Measurements from ENCODE around the gene SYT17. TPM values are rescaled to one million over a fixed set of nuclear protein-coding genes. Genes with fewer than 3 reads are reported as not detected.
"Not testable (repeated sequence)": the region's sequence is repeated elsewhere in the genome, so short reads cannot be mapped to it uniquely, and the experiment has no call there.

Gene SYT17
- total RNA-seq, 1 donor from 2014 or later, result 3.1 TPM

DNA sequence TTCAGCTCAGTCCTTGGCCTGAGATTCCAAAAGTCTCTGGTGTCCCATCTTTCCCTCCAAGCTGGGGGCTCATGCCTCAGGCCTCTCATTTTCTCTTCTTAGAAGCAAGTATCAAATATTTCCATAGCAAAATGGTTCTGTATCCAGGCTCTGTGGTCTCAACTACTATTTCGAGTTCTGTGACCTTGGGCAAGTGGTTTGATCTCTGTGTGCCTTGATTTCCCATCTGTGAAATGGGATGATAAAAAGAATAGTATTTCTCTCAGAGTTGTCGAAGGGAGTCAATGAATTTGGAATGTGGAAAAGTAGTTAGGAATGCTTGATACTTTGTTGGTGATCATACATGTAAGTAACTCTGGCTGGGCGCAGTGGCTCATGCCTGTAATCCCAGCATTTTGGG, 6.4 kb downstream of the SYT17 start:
- DNase-seq, result no peak

DNA sequence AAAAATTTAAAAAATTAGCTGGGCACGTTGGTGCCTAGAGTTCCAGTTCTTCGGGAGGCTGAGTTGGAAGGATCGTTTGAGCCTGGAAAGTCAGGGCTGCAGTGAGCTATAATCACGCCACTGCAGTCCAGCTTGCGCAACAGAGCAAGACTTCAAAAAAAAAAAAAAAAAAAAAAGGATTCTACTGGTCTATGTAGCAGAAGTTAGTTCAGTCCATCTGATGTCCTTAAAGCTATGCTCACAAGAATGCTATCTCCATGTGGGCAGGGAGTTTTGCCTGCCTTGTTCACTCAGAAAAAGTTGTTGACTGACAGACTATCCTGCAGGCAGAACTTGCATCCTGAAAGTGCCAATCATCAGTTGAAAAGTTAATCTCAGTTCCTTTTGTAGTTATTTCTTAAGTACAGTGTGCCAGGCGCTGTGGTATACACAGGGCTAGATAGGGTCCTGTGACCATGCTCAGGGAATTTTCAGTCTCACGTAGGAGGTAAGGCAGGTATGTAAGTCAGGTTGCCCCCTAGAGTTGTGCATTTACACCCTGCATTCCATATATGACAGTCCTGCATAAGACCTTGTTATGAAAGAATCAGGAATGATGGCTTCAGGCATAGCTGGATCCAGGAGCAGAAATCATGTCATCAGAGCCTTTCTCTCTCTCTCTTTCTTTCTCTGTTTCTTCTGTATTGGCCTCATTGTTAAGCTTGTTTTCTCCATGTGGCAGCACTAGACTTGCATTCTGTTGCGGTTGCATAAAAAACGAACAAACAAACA, 7.6 kb downstream of the SYT17 start:
- no peak for DNase-seq

DNA sequence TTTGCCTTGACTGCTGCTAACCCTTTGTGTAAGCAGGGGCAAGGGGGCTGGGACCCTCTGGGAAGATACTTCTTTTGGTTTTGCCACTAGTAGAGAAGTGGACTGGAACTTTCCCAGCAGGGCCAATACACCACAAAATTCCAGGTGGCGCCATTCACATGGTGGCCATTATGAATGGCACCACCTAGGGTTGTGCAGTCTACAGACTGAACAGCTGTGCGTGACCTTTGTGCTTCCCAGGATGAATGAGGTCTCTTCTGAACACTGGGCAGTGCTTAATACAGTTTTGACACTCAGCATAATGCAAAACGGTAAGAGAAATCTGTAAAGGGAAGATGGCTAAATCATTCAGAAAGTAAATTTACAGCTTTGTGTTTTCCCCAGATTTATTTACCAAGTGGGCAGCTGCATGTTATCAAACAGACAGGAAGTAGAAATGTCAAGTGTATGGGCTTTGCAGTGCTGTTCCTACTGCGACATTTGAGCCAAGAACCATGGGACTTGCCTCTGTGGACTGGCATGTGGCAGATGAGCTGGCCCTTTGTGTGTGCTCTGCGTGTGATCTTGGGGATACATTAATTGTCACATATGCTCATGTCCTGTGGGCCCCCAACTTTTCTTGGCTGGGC, 9.2 kb downstream of the SYT17 start:
- no peak for DNase-seq

DNA sequence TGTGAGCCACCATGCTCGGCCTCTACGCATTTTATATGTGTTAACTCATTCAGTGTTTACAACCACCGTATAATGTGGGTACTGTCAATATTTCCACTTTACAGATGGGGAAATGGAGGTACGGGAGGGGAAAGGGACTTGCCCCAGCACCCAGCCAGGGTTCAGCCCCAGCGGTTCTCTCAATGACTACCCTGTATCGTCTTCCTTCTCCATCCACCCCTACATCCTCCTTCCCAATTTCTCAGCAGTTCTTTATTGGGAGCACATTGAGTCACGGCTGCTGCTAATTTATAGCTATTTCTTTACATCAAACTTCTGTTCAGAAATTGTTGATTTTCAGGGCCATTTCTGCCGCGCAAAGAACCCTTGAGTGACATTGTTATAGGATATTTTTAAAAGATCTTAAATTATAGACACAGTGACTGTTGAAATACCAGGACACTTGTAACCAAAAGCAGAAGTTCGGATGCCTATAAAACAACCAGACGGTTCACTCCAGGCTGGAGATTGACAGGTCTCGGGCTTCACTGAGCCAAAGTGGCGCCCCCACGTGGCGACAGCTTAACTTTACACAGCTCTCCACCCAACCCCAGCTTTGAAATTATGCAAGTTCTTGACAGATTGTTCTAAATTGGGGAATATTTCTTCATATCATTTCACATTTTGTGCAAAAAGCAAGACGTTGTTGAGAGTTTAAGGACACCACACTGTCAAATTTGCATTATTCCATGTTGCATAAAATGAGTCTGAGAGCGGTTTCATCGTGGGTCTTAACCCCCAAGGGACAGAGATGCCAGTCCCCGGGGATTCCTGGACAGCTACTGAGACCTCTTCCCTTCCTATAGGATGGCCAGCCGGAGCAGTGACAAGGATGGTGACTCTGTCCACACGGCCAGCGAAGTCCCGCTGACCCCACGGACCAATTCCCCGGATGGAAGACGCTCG, 11.8 kb downstream of the SYT17 start:
- DNase-seq, result peak; percentile 45

DNA sequence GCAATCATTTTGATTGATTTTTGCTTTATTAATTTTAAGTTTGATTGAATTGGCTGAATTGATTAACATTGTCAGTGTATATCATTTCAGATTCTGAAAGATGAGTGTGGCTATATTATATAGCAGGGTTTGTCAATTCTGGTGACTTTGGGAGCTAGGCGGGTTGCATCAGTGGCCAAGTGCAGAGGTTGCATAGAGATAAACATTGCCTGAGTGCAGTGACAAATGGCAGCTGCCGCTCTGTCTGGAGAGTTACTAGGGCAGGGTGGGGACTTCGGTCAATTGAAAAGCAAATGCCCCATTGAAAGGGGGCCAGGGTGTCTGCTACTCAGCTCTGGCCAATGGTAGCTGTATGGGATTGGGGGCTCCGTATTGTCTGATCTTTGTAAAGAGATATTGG, 12.7 kb downstream of the SYT17 start:
- no peak for DNase-seq

DNA sequence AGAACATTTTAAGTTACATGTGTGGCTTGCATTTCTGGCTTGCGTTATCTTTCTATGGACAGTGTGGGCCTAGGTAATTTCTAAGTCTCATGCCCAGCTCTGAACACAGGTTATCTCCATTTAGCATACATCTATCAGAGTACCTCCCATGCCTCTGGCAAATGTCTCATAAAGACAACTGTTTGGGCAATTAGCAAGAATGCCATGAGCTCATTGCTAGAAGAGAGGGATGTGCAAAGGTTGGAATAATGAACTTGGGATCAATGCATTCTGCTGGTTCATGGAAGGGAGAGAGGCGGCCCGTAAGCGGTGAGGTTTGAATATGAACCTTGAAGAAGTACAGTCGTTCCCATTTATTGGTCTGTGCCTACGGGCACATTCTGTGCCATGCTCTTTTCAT, 14.4 kb downstream of the SYT17 start:
- no peak for DNase-seq

DNA sequence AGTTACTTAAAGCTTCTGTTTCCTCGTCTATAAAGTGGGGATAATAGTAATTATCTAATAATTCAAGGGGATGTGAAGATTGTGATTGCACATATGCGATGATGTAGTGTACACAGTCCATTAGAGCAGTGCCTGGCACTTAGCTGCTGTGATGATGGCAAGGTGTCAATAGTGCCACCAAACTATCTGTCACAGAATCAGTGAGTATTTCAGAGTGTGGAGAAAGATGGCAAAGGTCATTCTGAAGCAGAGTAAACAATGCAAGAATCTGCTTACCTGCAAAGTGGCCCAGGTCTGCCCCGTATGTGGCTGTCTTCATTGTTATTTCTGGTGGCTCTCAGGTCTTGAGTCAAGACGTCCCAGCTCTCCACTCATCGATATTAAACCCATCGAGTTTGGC, 15.1 kb downstream of the SYT17 start:
- DNase-seq, result no peak

DNA sequence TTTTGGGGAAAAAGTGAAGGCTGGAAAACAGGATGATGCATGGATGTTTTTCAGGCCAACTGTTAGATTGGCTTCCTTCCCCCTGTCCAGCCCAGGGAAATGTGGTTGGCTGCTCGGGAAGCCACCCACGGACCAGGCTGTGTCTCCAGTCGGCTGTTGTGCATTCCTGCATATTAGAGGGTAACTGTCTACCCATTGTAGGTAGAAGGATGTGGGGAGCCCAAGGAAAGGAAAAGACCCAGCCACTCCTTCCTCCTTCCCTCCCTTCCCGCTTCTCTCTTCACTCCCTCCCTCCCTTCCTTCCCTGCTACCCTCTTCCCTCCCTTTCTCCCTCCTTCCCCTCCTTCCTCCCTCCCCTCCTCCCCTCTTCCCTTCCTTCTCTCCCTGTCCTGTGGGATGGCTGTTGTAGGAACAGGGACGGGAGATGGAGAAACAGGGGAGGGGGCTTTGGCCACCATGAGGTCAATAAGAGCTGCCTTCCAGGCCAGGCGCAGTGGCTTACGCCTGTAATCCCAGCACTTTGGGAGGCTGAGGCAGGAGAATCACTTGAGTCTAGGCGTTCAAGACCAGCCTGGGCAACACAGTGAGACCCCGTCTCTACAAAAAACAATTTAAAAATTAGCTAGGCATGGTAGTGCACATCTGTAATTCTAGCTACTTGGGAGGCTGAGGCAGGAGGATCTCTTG, 16.9 kb downstream of the SYT17 start:
- no peak for DNase-seq

DNA sequence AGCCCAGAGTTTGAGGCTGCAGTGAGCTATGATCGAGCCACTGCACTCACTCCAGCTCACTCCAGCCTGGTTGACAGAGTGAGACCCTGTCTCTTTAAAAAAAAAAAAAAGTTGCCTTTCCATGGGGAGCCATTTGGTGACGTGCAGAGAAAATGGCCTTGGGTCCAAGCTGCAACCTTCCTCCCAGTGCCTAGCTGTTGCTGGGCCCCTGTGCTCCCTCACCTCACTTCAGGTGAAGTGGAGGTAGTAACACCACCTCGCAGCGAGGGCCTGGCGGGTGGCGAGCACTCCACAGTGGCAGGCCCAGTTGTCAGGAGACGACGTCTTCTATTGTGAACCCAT, 17.4 kb downstream of the SYT17 start:
- no peak for DNase-seq

DNA sequence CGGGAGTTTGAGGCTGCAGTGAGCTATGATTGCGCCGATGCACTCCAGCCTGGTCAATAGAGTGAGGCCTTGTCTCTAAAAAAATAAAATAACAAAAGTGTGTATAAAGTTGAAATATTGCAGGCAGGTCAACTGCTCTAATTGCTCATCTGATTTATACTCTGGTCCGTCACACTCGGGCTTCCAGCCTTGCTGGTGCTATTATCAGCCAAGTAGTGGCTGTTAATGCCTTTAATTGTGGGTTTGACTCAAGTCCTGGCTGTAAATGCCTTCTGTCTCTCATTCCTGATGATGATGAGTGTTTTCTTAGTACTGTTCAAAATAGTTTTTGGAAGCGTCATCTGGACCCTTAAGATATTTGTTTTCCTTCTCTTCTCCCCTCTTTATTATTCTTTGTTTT, 18.4 kb downstream of the SYT17 start:
- no peak for DNase-seq

DNA sequence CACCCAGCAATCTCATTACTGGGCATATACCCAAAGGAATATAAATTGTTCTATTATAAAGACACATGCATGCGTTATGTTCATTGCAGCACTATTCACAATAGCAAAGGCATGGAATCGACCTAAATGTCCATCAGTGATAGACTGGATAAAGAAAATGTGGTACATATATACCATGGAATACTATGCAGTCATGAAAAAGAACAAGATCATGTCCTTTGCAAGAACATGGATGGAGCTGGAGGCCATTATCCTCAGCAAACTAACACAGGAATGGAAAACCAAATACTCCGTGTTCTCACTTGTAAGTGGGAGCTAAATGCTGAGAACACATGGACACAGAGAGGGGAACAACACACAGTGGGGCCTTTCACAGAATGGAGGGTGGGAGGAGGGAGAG, 19.9 kb downstream of the SYT17 start:
- DNase-seq, result not testable (repeated sequence)

DNA sequence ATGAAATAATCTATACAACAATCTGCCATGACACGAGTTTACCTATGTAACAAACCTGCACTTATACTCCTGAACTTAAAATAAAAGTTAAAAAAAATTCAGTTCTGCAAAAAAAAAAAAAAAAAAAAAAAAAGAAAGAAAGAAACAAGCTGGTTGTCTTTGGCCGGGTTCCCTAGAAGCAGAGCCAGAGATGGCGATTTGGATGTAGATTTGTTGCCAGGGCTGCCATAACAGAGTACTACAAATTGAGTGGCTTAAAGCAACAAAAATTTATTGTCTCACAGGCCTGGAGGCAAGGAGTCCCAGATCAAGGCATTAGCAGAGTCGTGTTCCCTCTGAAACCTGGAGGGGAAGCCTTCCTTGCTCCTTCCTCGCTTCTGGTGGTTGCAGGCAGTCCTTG, 20.4 kb downstream of the SYT17 start:
- DNase-seq, result no peak

DNA sequence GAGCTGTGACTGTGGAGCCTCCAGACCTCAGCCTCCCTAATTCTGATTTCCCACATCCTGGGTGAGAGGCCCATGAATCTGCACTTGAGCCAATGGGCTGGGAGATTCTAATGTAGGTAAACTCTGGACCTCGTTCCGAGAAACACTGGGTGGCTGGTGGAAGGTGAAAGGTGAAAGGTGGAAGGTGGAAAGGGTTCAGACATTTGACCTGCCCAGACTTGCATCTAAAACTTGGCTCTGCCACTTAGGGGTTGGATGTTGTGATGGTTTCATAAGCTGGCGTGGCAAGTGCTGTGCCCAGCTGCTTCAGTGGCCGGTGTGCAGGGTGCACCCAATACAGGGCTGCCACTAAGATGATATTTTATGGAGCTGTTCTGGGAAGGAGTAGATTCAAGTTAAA, 24.8 kb downstream of the SYT17 start:
- DNase-seq, result no peak

DNA sequence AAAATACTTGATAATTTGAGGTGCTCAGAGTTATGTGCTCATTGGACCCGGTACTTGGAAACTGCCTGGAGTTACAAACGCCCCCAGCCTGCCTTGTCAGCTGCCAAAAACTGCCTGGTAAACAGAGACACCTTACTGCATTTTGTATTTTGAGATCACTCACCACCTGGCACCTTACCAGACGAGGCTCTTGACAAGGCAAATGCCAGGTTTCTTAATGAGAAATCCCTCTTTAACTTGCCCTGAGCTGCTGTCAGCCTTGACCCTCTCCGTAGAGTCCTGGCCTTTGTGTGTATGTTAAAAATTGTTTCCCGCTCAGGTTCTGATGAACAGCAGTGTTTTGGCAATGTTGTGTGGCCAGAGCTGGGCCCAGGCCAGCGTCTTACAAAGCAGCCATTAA, 28.8 kb downstream of the SYT17 start:
- DNase-seq, result no peak

DNA sequence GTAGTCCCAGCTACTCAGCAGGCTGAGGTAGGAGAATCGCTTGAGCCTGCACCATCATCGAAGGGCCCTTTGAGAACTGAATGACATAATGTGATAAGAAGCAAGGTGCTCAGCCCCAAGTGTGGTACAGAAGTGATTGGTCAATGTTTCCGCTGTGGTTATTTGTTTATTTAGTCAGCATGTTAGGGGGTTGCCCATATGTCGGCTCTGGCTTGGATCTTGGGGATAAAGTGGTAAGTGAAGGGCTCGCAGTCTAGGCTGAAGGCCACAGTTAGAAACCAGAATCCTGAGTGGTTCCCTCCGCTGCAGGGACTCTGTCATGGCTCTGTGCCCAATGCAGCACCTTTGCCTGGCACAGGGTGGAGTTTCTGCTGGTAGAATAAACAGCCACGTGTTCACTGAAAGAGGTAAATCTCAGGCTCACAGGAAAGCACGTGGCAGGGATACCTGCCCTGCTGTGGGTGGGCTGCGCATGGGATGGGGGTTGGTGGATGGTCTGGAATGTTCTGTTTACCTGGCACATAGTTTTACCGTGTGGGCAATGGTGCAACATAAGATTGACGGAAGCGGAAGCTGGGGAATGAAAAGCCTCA, 35.4 kb downstream of the SYT17 start:
- no peak for DNase-seq

DNA sequence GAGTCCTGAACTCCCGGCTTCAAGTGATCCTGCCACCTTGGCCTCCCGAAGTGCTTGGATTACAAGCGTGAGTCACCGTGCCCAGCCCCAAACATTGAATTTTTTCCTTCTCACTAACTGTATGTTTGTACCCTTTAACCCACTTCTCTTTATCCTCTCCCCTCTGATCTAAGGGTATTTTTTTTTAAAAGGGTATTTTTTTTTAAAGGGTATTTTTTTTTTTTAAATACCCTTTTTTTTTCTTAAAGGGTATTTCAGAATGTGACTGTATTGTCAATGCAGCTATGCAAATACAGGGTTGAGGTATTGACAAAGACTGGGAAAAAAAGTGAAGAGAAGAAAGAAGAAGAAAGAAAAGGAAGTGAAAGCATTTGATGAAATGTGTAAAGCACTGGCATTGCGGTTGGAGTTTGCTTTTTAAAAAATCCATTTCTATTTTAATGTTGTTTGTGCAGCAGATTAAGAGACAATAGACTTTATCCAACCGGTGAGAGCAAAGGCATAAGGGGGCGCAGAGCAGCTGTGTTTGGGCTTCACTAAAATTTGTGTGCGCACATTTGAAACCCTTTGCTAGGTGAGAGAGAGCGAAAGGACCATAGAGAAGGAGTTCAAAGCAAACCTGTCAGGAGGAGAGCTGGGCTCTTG, 42.4 kb downstream of the SYT17 start:
- no peak for DNase-seq

DNA sequence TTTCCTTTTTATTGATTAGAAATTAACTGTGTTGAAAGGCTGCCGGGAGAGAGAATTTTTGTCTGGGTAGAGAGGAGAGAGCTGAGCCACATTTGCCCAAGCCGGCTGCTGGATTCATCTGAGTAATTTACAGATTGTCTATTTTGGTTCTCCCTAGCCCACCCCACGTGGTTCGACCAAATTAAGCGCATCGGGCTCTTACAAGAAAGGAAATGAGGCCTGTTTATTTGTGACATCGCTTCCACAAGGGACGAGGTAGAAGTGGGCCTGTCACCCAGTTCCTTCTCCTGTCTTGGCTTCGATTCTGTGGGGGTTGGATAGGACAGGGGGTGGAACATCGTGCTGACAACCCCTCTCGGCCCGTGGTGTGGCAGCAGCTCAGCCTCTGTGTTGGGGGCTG, 42.9 kb downstream of the SYT17 start:
- no peak for DNase-seq

DNA sequence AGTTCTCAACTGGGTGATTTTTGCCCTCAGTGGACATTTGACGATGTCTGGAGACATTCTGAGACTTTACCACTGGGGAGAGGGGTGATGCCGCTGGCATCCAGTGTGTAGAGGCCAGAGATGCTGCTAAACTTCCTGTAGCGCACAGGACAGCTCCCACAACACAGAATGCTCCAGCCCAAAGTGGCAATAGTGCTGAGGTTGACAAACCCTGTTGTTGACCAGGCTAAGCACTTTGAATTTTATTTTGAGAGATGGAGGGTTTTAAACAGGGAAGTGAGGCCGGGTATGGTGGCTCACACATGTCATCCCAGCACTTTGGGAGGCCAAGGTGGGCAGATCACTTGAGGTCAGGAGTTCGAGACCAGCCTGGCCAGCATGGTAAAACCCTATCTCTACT, 44.0 kb downstream of the SYT17 start:
- DNase-seq, result no peak

DNA sequence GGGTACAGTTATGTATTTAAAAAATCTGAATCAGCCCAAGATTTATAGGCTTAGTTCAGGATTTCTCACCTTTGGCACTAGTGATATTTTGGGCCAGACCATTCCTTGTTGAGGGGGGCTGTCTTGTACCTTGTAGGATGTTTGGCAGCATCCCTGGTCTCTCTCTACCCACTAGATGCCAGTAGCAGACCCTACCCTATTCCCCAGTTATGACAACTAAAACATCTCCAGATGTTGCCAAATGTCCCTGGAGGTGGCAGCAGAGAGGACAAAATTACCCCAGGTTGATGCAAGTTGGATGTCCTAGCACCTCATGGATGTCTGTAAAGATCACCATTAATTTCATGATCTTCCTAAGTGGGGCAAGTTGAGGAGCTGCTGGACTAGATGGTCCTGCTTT, 45.8 kb downstream of the SYT17 start:
- DNase-seq, result no peak

DNA sequence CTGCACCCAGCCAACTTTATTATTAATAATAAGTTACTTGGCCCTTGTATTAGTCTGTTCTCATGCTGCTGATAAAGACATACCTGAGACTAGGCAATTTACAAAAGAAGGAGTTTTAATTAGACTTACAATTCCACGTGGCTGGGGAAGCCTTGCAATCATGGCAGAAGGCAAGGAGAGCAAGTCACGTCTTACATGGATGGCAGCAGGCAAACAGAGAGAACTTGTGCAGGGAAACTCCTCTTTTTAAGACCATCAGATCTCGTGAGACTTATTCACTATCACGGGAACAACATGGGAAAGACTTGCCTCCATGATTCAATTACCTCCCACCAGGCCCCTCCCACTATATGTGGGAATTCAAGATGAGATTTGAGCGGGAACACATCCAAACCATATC, 47.7 kb downstream of the SYT17 start:
- no peak for DNase-seq

DNA sequence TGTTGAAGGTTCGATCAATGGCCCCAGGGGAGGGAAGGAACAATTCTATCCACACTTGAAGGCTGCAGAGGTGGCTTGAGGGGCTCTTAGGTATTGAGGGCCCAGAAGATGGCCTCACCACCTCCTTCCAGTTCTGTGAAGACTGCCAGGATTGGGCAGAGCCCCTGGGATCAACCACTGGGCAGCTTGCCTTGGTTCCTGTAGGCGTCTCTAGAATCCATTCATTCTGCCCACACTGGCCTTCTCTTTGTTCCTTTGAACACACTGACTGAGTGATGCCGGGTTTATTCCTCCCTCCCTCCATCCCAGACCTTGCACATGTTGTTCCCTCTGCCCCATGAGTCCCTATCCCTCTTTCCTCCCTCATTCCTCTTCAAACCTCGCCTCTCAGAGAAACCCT, 50.5 kb downstream of the SYT17 start:
- no peak for DNase-seq

DNA sequence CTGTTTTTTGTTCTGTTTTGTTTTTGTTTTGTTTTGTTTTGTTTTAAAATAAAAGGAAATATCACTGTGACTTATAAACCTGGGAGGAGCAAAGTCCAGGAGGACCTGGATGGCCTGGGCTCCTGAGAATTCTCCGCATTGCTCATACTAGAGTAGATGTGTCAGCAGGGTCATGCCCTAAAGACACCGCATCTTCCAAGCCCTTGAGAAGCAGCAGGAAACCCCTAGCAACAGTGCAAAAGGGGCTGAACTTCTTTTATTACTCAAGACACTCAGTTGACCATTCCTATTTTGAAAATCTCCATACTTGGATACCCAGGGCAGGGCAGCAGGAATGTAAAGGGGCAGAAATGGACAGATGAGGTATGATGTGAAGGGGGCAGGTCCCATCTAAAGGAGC, 51.8 kb downstream of the SYT17 start:
- DNase-seq, result no peak
